Caco-2 (cell line): Measurements from ENCODE around the gene LEKR1. TPM values are rescaled to one million over a fixed set of nuclear protein-coding genes. Genes with fewer than 3 reads are reported as not detected.

Source experiments
- BruUV-seq: library from RNA; stranded (reverse); fragments of 400-500 nt; replicated peaks from 2 replicates; lab custom pipeline; 2021; lab: Mats Ljungman, UMichigan
- CTCF ChIA-PET: fragments of 300-600 bp; sonication (Branson Sonifier 250); formaldehyde crosslinking; loops from one replicate; lab custom pipeline; 2022; ENCODE audit warnings: antibody characterized with exemption; lab: Charles Lee
- POLR2A ChIA-PET: fragments of 300-600 bp; sonication (Branson Sonifier 250); formaldehyde crosslinking; loops from one replicate; lab custom pipeline; 2022; ENCODE audit warnings: antibody characterized with exemption; lab: Charles Lee
- DNase-seq, 2 experiments: peaks; one replicate each; pipeline versions ENCODE4 v3.0.0 to v3.0.0-alpha.2; 2020 to 2022
- H3K27me3 ChIP-seq: replicated peaks from 2 replicates; pipeline ENCODE4 v1.6.0; 2011; ENCODE audit warnings: low read length; ENCODE audit not compliant: control insufficient read depth, insufficient read depth
- H3K36me3 ChIP-seq: 2 replicates; pipeline ENCODE4 v1.5.1; 2011; ENCODE audit warnings: low read length; ENCODE audit not compliant: control insufficient read depth, insufficient read depth
- H3K4me1 ChIP-seq: fragments of 250-450 bp; sonication (Bioruptor Pico); 2 replicates; pipeline ENCODE4 v1.5.1; 2020; ENCODE audit warnings: mild to moderate bottlenecking
- H3K4me3 ChIP-seq: 2 replicates; pipeline ENCODE4 v1.5.1; 2011; ENCODE audit warnings: low read depth, mild to moderate bottlenecking, control low read depth, low read length
- H3K9me3 ChIP-seq: fragments of 250-450 bp; sonication (Bioruptor Pico); 2 replicates; pipeline ENCODE4 v1.5.1; 2020; ENCODE audit warnings: mild to moderate bottlenecking, moderate library complexity
- H3K27ac Mint-ChIP-seq: one replicate; pipeline ENCODE4 v1.8.0; 2022; ENCODE audit warnings: mixed read lengths; ENCODE audit not compliant: unreplicated experiment
- H3K27me3 Mint-ChIP-seq: one replicate; pipeline ENCODE4 v1.8.0; 2022; ENCODE audit warnings: mixed read lengths; ENCODE audit not compliant: insufficient read depth, unreplicated experiment
- H3K36me3 Mint-ChIP-seq: one replicate; pipeline ENCODE4 v1.8.0; 2022; ENCODE audit warnings: mild to moderate bottlenecking, mixed read lengths; ENCODE audit not compliant: insufficient read depth, unreplicated experiment
- H3K4me1 Mint-ChIP-seq: one replicate; pipeline ENCODE4 v1.8.0; 2022; ENCODE audit warnings: low read depth, mixed read lengths; ENCODE audit not compliant: unreplicated experiment
- H3K4me3 Mint-ChIP-seq: one replicate; pipeline ENCODE4 v1.8.0; 2022; ENCODE audit warnings: mild to moderate bottlenecking, moderate library complexity, mixed read lengths; ENCODE audit not compliant: unreplicated experiment
- H3K9me3 Mint-ChIP-seq: one replicate; pipeline ENCODE4 v1.8.0; 2022; ENCODE audit warnings: mixed read lengths; ENCODE audit not compliant: unreplicated experiment
- intact Hi-C: fragments of 100-400 bp; cut with micrococcal nuclease; formaldehyde crosslinking; loops from one replicate; pipeline ENCODE4 v1.10.0; 2022; ENCODE audit not compliant: unreplicated experiment
- total RNA-seq: library from RNA; stranded (reverse); gene quantifications from 2 replicates; pipeline ENCODE4 v1.2.3, GENCODE V29; 2022
- TF ChIP-seq, protein P1 (sequence below), 2 experiments: fragments of 200-600 bp in 1 of 2; IDR thresholded peaks; 1 replicate in 1 of 2; 2 replicates in 1 of 2; pipeline versions ENCODE4 v1.5.1 to v1.8.0; 2011 to 2022; ENCODE audit warnings: antibody characterized with exemption in 1 of 2, control low read depth in 1 of 2, inconsistent platforms in 1 of 2, low read depth in 1 of 2, low read length in 1 of 2, mild to moderate bottlenecking in 1 of 2, moderate library complexity in 1 of 2; ENCODE audit not compliant: insufficient read depth in 1 of 2, severe bottlenecking in 1 of 2, unreplicated experiment in 1 of 2

The LEKR1 gene
- total RNA-seq, 1 experiment from 2014 or later, result 1.6 TPM

- Histone ChIP-seq H3K36me3 (no peaks in the 10 kb centered on the region), H3K4me3 (no peak overlapping the region), H3K4me1 (no peaks in the 10 kb centered on the region), H3K27me3 (no peaks in the 10 kb centered on the region), H3K9me3 (no peaks in the 10 kb centered on the region)
- BruUV-seq, result no TSS peak
- TF ChIP-seq, protein P1, sequence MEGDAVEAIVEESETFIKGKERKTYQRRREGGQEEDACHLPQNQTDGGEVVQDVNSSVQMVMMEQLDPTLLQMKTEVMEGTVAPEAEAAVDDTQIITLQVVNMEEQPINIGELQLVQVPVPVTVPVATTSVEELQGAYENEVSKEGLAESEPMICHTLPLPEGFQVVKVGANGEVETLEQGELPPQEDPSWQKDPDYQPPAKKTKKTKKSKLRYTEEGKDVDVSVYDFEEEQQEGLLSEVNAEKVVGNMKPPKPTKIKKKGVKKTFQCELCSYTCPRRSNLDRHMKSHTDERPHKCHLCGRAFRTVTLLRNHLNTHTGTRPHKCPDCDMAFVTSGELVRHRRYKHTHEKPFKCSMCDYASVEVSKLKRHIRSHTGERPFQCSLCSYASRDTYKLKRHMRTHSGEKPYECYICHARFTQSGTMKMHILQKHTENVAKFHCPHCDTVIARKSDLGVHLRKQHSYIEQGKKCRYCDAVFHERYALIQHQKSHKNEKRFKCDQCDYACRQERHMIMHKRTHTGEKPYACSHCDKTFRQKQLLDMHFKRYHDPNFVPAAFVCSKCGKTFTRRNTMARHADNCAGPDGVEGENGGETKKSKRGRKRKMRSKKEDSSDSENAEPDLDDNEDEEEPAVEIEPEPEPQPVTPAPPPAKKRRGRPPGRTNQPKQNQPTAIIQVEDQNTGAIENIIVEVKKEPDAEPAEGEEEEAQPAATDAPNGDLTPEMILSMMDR (IDR thresholded peaks at IDR 0.05; ENCODE audit: insufficient read depth in 1 of 2, low read depth in 1 of 2, low read length in 1 of 2, severe bottlenecking in 1 of 2, unreplicated experiment in 1 of 2), result no peak
- Mint-ChIP-seq H3K9me3 (no peaks in the 10 kb centered on the region), H3K4me1 (no peaks in the 10 kb centered on the region), H3K27me3 (no peaks in the 10 kb centered on the region), H3K4me3 (no peak overlapping the region), H3K27ac (no peak overlapping the region), H3K36me3 (no peaks in the 10 kb centered on the region)
- intact Hi-C loops, result no loop called here
- CTCF ChIA-PET, result no interaction called here
- POLR2A ChIA-PET, result no interaction called here
- DNase-seq, result no peak
These were observed 201.9 kb downstream of the LEKR1 start for GRCh38 chr3:157027861-157028745.

DNA sequence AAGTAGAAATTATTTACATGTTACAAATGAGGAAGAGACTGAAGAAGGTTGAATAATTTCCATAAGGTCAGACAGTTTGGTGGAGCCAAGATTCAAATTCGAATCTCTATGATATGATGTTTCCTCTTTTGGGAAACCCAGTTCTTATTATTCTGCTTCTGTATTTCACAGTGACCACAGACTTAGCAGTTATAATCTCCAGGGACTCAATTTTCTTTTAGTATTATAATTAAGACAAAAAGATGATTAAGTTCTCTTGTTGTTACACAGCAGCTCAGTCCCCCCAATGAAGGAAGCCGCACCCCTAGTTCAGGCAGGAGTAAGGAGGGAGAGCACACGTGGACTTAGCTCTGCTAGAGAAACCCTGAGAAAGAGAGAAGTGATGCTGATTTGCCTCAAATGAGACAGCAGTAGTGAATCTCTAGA, 203.2 kb downstream of the LEKR1 start:
- Histone ChIP-seq H3K4me3 (no peak overlapping the region), H3K9me3 (no peaks in the 10 kb centered on the region), H3K4me1 (no peaks in the 10 kb centered on the region), H3K27me3 (no peaks in the 10 kb centered on the region), H3K36me3 (no peaks in the 10 kb centered on the region)
- no peaks in the 10 kb centered on the region for H3K9me3 Mint-ChIP-seq
- ChIA-PET POLR2A (no interaction called here), CTCF (no interaction called here)
- no peak overlapping the region for H3K4me3 Mint-ChIP-seq
- H3K4me1 Mint-ChIP-seq, result no peaks in the 10 kb centered on the region
- no peaks in the 10 kb centered on the region for H3K27me3 Mint-ChIP-seq
- no peak for DNase-seq
- no peaks in the 10 kb centered on the region for H3K36me3 Mint-ChIP-seq
- BruUV-seq, result no TSS peak
- no peak overlapping the region for H3K27ac Mint-ChIP-seq
- TF ChIP-seq, protein P1 (IDR thresholded peaks at IDR 0.05; ENCODE audit: insufficient read depth in 1 of 2, low read depth in 1 of 2, low read length in 1 of 2, severe bottlenecking in 1 of 2, unreplicated experiment in 1 of 2), result no peak
- intact Hi-C loops, result no loop called here

- Histone ChIP-seq H3K4me1 (no peaks in the 10 kb centered on the region), H3K9me3 (no peaks in the 10 kb centered on the region), H3K27me3 (no peaks in the 10 kb centered on the region), H3K4me3 (no peak overlapping the region), H3K36me3 (no peaks in the 10 kb centered on the region)
- CTCF ChIA-PET, result no interaction called here
- POLR2A ChIA-PET, result no interaction called here
- H3K27ac Mint-ChIP-seq, result no peak overlapping the region
- no peaks in the 10 kb centered on the region for H3K9me3 Mint-ChIP-seq
- no peak overlapping the region for H3K4me3 Mint-ChIP-seq
- no peaks in the 10 kb centered on the region for H3K27me3 Mint-ChIP-seq
- BruUV-seq, result no TSS peak
- no peaks in the 10 kb centered on the region for H3K4me1 Mint-ChIP-seq
- intact Hi-C loops, result no loop called here
- TF ChIP-seq, protein P1 (IDR thresholded peaks at IDR 0.05; ENCODE audit: insufficient read depth in 1 of 2, low read depth in 1 of 2, low read length in 1 of 2, severe bottlenecking in 1 of 2, unreplicated experiment in 1 of 2), result no peak
- DNase-seq, result no peak
- H3K36me3 Mint-ChIP-seq, result no peaks in the 10 kb centered on the region
These were observed 204.6 kb downstream of the LEKR1 start for GRCh38 chr3:157030712-157031111.
